Type B pancreatic cell (in vitro differentiated cells): ENCODE results near the gene AASS. TPM values are rescaled to one million over a fixed set of nuclear protein-coding genes. Genes with fewer than 3 reads are reported as not detected.
A peak's percentile ranks its signal among the peaks of the same experiment; 100 is the strongest.
"Not testable (repeated sequence)": the region's sequence is repeated elsewhere in the genome, so short reads cannot be mapped to it uniquely, and the experiment has no call there.

Experiments used
- DNase-seq: peaks from one replicate; pipeline ENCODE4 v3.0.0; 2021; ENCODE audit warnings: mixed read lengths; ENCODE audit not compliant: unreplicated experiment; ENCODE audit errors: extremely low spot score
- H3K27ac Mint-ChIP-seq: 2 replicates; pipeline ENCODE4 v1.8.0; 2021; ENCODE audit warnings: mild to moderate bottlenecking, mixed read lengths
- H3K27me3 Mint-ChIP-seq: 2 replicates; pipeline ENCODE4 v1.8.0; 2021; ENCODE audit warnings: mixed read lengths
- H3K36me3 Mint-ChIP-seq: 2 replicates; pipeline ENCODE4 v1.8.0; 2021; ENCODE audit warnings: mixed read lengths
- H3K4me1 Mint-ChIP-seq: one replicate; pipeline ENCODE4 v1.8.0; 2021; ENCODE audit warnings: mixed read lengths; ENCODE audit not compliant: unreplicated experiment
- H3K4me3 Mint-ChIP-seq: 2 replicates; pipeline ENCODE4 v1.8.0; 2021; ENCODE audit warnings: mild to moderate bottlenecking, mixed read lengths
- H3K9me3 Mint-ChIP-seq: 2 replicates; pipeline ENCODE4 v1.8.0; 2021; ENCODE audit warnings: mixed read lengths
- long read RNA-seq: library from polyadenylated mRNA; unstranded; transcript quantifications from one replicate; pipeline ENCODE4 v2.0.0, GENCODE V29; 2020
- total RNA-seq: library from RNA; stranded (reverse); gene quantifications from 2 replicates; pipeline ENCODE4 v1.2.1, GENCODE V29; 2021; ENCODE audit warnings: low replicate concordance
- TF ChIP-seq, protein P1 (sequence below): fragments of 200-600 bp; sonication (generic); conservative IDR thresholded peaks from 2 replicates; pipeline ENCODE4 v1.5.0; 2021; ENCODE audit warnings: antibody characterized with exemption, mild to moderate bottlenecking

The AASS gene
- 6.3 and 40.8 TPM in 2 replicates for total RNA-seq
- long read RNA-seq, transcript AASS-203 (24 exons, 3,163 nt), result major isoform, 6 of 7 reads
- long read RNA-seq, partial matches to known transcripts, result 0 of 7 reads
- long read RNA-seq, other reads (novel, unspliced or antisense), result 1 of 7 reads

- DNase-seq, result peak; percentile 93
- H3K36me3 Mint-ChIP-seq, result no peaks in the 10 kb centered on the region
- no peaks in the 10 kb centered on the region for H3K9me3 Mint-ChIP-seq
- TF ChIP-seq, protein P1, sequence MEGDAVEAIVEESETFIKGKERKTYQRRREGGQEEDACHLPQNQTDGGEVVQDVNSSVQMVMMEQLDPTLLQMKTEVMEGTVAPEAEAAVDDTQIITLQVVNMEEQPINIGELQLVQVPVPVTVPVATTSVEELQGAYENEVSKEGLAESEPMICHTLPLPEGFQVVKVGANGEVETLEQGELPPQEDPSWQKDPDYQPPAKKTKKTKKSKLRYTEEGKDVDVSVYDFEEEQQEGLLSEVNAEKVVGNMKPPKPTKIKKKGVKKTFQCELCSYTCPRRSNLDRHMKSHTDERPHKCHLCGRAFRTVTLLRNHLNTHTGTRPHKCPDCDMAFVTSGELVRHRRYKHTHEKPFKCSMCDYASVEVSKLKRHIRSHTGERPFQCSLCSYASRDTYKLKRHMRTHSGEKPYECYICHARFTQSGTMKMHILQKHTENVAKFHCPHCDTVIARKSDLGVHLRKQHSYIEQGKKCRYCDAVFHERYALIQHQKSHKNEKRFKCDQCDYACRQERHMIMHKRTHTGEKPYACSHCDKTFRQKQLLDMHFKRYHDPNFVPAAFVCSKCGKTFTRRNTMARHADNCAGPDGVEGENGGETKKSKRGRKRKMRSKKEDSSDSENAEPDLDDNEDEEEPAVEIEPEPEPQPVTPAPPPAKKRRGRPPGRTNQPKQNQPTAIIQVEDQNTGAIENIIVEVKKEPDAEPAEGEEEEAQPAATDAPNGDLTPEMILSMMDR, result no peak
- H3K27me3 Mint-ChIP-seq, result peaks cover 16% of the 10 kb centered on the region
- H3K4me1 Mint-ChIP-seq, result peaks cover 13% of the 10 kb centered on the region
- H3K27ac Mint-ChIP-seq, result peak within 1 kb of the TSS; percentile 90
- peak within 1 kb of the TSS; percentile 98 for H3K4me3 Mint-ChIP-seq
Observed at GRCh38 chr7:122143751-122144711, at the start of gene AASS. AASS (minus strand) TSS chr7:122144249; CDS start chr7:122133726, 10,523 bp downstream.

DNA sequence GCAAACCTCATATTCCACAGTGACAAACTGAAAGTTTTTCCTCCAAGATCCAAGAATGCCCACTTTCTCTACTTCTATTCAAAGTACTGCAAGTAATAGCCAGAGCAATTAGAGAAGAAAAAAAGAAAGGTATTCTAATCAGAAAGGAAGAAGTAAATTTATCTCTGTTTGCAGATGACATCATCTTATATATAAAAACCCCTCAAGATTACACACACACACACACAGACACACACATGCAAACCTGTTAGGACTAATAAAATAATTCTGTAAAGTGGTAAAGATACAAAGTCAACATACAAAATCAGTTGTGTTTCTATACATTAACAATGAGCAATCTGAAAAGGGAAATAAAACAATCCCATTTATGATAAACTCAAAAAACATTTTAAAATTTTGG, 44.7 kb upstream of the AASS start:
- Mint-ChIP-seq H3K36me3 (no peaks in the 10 kb centered on the region), H3K4me3 (no peak overlapping the region), H3K9me3 (peaks cover 10% of the 10 kb centered on the region), H3K27ac (no peak overlapping the region), H3K4me1 (no peaks in the 10 kb centered on the region), H3K27me3 (peaks cover 3% of the 10 kb centered on the region)
- TF ChIP-seq, protein P1, result no peak
- no peak for DNase-seq

GRCh38 chr7:122183106-122183505, 39.1 kb upstream of the AASS start:
- TF ChIP-seq, protein P1, result no peak
- Mint-ChIP-seq H3K4me1 (no peaks in the 10 kb centered on the region), H3K27ac (no peak overlapping the region), H3K27me3 (peaks cover 3% of the 10 kb centered on the region), H3K36me3 (no peaks in the 10 kb centered on the region), H3K4me3 (no peak overlapping the region), H3K9me3 (no peaks in the 10 kb centered on the region)
- no peak for DNase-seq

DNA sequence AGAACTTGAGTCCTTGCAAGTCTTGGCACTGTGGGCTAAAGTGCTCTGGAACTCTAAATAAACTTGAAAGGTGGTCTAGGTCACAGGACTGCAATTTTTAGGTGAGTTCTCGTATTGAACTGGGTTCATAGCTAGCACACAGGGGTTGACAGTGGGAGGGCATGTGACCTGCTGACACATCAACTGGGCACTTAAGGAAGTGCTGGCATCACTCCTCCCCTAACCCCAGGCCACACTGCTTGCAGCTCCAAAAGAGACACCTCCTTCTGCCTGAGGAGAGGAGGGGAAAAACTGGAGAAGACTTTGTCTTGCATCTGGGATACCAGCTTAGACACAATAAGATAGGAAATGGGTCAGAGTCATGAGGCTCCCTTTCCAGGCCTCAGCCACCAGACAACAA, 38.0 kb upstream of the AASS start:
- Mint-ChIP-seq H3K9me3 (peaks cover 5% of the 10 kb centered on the region), H3K4me3 (no peak overlapping the region), H3K4me1 (no peaks in the 10 kb centered on the region), H3K36me3 (no peaks in the 10 kb centered on the region), H3K27me3 (peaks cover 3% of the 10 kb centered on the region), H3K27ac (no peak overlapping the region)
- TF ChIP-seq, protein P1, result no peak
- DNase-seq, result no peak

- H3K27me3 Mint-ChIP-seq, H3K4me3 Mint-ChIP-seq, H3K9me3 Mint-ChIP-seq, DNase-seq, H3K27ac Mint-ChIP-seq, H3K36me3 Mint-ChIP-seq, H3K4me1 Mint-ChIP-seq: not testable (repeated sequence)
Observed at GRCh38 chr7:122172144-122172543, 28.1 kb upstream of the AASS start.

GRCh38 chr7:122166740-122167139, 22.7 kb upstream of the AASS start:
- Mint-ChIP-seq H3K27me3 (peaks cover 4% of the 10 kb centered on the region), H3K36me3 (no peaks in the 10 kb centered on the region), H3K4me3 (no peak overlapping the region), H3K4me1 (no peaks in the 10 kb centered on the region), H3K27ac (no peak overlapping the region), H3K9me3 (no peaks in the 10 kb centered on the region)
- DNase-seq, result no peak
- TF ChIP-seq, protein P1, result no peak
